Lower leg skin (tissue), 4 donors: Measurements from ENCODE around the gene FAM210A. TPM values are rescaled to one million over a fixed set of nuclear protein-coding genes. Genes with fewer than 3 reads are reported as not detected.

Experiments
- DNase-seq, 2 donors: peaks; one replicate each; pipeline ENCODE4 v3.0.0-alpha.2; 2019; ENCODE audit warnings: low spot score in 2 of 2
- H3K4me3 ChIP-seq: fragments of 200-600 bp; sonication (generic); 2 replicates; pipeline ENCODE4 v1.5.1; 2017; ENCODE audit warnings: mild to moderate bottlenecking, low read depth; ENCODE audit not compliant: poor library complexity, severe bottlenecking
- POLR2A ChIP-seq, 2 donors: fragments of 450-650 bp; IDR thresholded peaks; one replicate each; pipeline ENCODE4 v1.6.1; 2016 to 2017; ENCODE audit warnings: antibody characterized with exemption in 2 of 2, mild to moderate bottlenecking in 1 of 2, moderate library complexity in 1 of 2
- WGBS, 2 donors: methylation state at CpG; one replicate each; pipeline ENCODE4 v1.1.5; 2018; 5-methylcytosine and 5-hydroxymethylcytosine counted together
- intact Hi-C: fragments of 100-400 bp; cut with DNase I; formaldehyde crosslinking; loops from one replicate; pipeline ENCODE4 v1.15.0; 2023; ENCODE audit warnings: low total_unique reads
- total RNA-seq, 4 donors: library from RNA; depleted of rRNA; stranded (reverse); fragments of >200 nt; gene quantifications; one replicate each; pipeline ENCODE4 v1.1.0, GENCODE V29; 2016
- TF ChIP-seq, protein P1 (sequence below), 3 donors: fragments of 450-650 bp; IDR thresholded peaks; one replicate each; pipeline ENCODE4 v1.5.1; 2016; ENCODE audit warnings: antibody characterized with exemption in 3 of 3, mild to moderate bottlenecking in 3 of 3, moderate library complexity in 2 of 3

Gene FAM210A
- total RNA-seq, 4 donors from 2014 or later = 4.9 to 9.7 (median 6.3) TPM

DNA sequence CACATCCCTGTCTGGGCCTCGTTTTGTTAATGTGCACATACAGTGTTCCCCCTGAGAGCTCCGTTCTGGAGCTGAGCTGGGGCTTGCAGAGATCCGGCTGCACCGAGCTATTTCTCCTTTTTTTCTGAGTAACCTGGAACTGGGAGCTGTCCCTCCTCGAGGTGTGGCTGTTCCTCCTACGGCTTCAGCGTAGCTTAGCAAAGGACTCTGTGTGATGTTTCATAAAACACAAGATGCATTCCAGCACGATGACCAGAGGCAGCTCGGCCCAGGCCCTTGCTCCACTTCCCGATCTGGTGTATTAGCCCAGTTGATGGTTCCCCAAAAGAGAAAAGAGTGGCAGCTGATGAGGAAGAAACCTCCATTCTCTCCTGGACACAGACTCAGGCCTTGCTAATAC is 103.0 kb downstream of the FAM210A start:
- no peak overlapping the region for H3K4me3 ChIP-seq
- WGBS, 2 donors = 54 to 65% methylated on average over 10 of the region's 10 CpGs
- TF ChIP-seq, protein P1, sequence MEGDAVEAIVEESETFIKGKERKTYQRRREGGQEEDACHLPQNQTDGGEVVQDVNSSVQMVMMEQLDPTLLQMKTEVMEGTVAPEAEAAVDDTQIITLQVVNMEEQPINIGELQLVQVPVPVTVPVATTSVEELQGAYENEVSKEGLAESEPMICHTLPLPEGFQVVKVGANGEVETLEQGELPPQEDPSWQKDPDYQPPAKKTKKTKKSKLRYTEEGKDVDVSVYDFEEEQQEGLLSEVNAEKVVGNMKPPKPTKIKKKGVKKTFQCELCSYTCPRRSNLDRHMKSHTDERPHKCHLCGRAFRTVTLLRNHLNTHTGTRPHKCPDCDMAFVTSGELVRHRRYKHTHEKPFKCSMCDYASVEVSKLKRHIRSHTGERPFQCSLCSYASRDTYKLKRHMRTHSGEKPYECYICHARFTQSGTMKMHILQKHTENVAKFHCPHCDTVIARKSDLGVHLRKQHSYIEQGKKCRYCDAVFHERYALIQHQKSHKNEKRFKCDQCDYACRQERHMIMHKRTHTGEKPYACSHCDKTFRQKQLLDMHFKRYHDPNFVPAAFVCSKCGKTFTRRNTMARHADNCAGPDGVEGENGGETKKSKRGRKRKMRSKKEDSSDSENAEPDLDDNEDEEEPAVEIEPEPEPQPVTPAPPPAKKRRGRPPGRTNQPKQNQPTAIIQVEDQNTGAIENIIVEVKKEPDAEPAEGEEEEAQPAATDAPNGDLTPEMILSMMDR (IDR thresholded peaks at IDR 0.05) = no peak
- TF ChIP-seq POLR2A (IDR thresholded peaks at IDR 0.05) = no peak
- intact Hi-C loops = no loop called here
- DNase-seq = no peak

DNA sequence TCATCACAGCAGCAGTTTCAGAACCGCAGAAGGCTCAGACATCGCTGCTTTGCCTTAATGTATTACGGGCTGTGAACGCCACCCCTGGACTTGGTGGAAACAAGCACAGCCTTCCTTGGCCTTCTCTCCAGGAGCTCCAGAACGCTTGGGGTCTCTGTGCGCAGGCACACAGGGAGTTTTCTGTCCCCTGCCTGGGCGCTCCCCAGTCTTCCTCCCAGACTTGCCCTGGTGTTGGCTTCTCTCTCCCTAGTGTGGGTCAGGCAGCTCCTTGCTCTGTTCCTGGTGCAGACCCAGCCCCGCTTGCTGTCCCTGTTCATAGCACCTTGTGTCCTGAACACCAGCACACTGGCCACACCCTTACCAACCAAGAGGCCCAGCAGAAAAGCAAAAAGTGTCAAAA is 103.6 kb downstream of the FAM210A start:
- TF ChIP-seq POLR2A (IDR thresholded peaks at IDR 0.05) = no peak
- TF ChIP-seq, protein P1 (IDR thresholded peaks at IDR 0.05) = no peak
- DNase-seq = no peak
- intact Hi-C loops = no loop called here
- 92 to 95% methylated on average over 8 of the region's 8 CpGs for WGBS, 2 donors
- H3K4me3 ChIP-seq = no peak overlapping the region

DNA sequence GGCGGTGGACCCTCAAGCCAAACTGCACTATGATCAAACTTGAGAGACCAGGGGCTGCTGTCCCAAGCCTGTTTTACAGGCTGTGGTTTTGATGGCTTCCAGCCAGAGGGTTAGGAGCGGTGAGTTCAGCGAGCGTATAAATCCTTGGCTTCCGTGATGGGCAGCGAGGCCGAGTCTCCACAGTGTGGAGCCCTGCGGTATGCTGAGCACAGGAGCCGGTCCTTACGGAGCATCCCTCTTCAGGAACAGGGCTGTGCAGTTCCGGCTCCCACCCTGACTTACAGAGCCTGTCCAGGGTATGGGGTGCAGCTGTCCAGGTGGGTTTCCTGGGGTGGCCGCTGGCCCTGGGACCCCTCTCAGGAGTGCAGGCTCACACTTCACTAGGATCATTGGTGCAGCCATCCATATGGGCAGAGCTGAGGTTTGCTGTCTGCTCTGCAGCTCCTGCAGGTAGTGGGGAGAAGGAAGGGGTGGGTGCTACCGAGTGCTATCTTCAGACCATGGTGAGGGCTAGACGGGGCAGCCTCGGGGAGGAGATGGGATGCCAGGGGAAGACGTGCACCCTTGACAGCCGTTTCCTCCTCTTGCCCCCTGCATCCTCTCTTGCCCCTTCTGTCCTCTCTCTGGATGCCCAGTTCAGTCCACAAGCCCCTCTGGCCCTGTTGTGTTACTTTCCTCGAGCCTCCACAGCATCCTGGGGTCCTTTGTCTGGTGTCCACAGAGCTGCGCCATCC is 104.3 kb downstream of the FAM210A start:
- H3K4me3 ChIP-seq = no peak overlapping the region
- WGBS, 2 donors = 88 to 95% methylated on average over 19 of the region's 19 CpGs
- no peak for DNase-seq
- intact Hi-C loops = no loop called here
- TF ChIP-seq, protein P1 (IDR thresholded peaks at IDR 0.05) = no peak
- no peak for TF ChIP-seq POLR2A (IDR thresholded peaks at IDR 0.05)

DNA sequence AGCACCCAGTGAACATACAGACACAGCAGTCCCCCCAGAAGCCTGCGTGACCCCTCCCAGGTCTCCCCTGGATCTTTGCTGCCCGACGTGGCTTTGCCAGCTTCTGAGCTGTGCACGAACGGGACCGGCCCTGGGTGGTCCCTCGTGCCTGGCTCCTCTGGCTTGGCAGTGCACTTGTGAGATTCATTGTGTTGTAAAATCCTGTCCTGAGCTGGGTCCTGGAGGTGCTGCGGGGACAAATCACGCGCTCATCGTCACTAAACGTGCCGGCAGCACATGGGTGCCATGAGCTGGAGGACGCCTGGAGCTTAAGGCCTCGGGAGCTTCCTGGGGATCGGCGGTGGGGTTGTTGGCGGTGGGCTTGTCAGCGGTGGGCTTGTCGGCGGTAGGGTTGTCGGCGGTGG is 104.9 kb downstream of the FAM210A start:
- no peak for DNase-seq

DNA sequence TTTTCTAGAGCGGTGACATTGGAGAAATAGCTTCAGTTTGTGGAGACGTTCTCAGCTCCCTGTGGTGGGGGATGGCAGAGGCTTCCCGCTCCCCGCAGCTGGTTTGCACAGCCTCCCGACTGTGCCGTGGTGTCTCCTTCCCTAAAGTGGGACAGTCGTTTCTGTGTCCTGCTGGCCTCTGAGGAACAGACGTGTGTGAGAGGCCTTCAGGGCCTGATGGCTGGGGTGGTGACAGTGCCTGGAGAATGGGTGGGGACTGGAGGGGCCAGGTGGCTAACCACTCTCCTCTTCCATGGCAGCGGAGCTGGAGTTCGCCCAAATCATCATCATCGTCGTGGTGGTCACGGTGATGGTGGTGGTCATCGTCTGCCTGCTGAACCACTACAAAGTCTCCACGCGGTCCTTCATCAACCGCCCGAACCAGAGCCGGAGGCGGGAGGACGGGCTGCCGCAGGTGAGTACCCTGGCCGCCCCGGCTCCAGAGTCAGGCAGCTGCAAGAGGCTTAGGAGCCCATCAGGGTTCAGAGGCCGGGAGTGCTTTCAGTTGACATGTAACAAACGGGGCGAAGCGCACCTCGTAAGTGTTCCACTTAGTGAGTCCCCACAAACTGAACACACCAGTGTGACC is 105.4 kb downstream of the FAM210A start:
- no peak for DNase-seq
- H3K4me3 ChIP-seq = no peak overlapping the region
- intact Hi-C loops = no loop called here
- 96 to 97% methylated on average over 29 of the region's 29 CpGs for WGBS, 2 donors
- no peak for TF ChIP-seq POLR2A (IDR thresholded peaks at IDR 0.05)
- TF ChIP-seq, protein P1 (IDR thresholded peaks at IDR 0.05) = no peak

More for the DNA sequence above, 104.9 kb downstream of the FAM210A start:
- no peak for TF ChIP-seq POLR2A (IDR thresholded peaks at IDR 0.05)
- TF ChIP-seq, protein P1 (IDR thresholded peaks at IDR 0.05) = no peak
- WGBS, 2 donors = 93% methylated on average over 20 to 21 of the region's 23 CpGs
- intact Hi-C loops = no loop called here
- H3K4me3 ChIP-seq = no peak overlapping the region
